Nasal cavity respiratory epithelium epithelial cell of viscerocranial mucosa (primary cell): ENCODE measurements around the gene GTF2I. TPM values are rescaled to one million over a fixed set of nuclear protein-coding genes. Genes with fewer than 3 reads are reported as not detected.

ENCODE experiments used
- total RNA-seq: library from RNA; depleted of rRNA; stranded (reverse); fragments of >200 nt; gene quantifications from 2 replicates; pipeline ENCODE4 v1.2.3, GENCODE V29; 2014

Gene GTF2I
- 46.5 and 130 TPM in 2 replicates for total RNA-seq

GRCh38 chr7:74657692-74658177 is at the start of gene GTF2I:
TSS of gene GTF2I (plus strand) at chr7:74657718. CDS start at chr7:74689129, 31,411 bp downstream.

DNA sequence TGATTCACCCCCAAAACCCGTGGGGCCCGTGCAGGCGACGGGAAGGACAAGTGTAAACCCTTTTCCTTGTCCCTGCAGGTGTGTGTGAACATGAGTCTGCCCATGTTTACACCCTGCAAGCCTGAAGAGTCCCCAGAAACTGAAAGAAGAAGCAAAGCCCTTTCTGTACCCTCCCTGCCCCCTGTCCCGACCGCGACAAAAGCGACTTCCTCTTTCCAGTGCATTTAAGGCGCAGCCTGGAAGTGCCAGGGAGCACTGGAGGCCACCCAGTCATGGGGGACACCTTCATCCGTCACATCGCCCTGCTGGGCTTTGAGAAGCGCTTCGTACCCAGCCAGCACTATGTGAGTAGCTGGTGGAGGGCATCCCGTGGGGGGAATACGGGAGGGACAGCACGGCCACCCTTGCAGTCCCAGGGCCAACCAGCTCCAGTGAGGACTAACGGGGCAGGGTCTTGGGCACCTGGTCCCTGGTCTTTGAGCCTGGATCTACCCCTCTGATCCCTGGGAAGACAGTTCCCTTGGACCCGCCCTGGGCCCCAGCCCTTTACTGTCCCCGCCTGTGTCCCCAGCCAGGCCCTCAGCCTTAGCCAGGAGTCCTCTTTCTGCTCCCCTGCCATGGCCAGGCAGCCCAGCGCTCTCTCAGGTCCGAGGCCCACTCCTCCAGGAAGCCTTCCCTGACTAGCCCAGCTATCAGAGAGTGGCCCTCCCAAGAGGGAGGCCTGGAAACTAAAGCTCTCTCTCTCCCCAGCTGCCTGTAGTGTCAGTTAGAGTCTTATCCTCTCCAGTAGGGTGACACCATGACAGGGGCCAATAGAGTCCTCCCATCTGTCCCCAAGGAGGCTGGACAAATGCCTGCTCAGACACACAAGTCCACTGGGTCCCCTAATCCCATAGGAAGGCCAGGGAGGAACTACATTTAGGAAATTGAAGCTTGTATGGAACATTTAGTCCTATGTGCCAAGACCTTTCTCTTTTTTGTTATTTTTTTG is 116.5 kb downstream of the GTF2I start, which contains the start of gene NCF1:
Gene NCF1, plus strand, starts transcription at position 252 of the 991 bp plus-strand sequence. Its CDS starts 21 bp downstream, at position 273.

Other genes starting within 250 kb of the GTF2I start
- 22.2 and 35.3 TPM in 2 replicates for gene GTF2IRD1, start 203.8 kb upstream of the GTF2I start, total RNA-seq
- 0.57 and 2.7 TPM in 2 replicates for gene NCF1, start 116.3 kb downstream of the GTF2I start, total RNA-seq
- gene GTF2IRD2, start 193.9 kb downstream of the GTF2I start, total RNA-seq, result 2.4 and 3.4 TPM in 2 replicates